Measurements from ENCODE around the gene WDR45B. TPM values are rescaled to one million over a fixed set of nuclear protein-coding genes. Genes with fewer than 3 reads are reported as not detected.

WDR45B gene
- total RNA-seq, 1 experiment from 2014 or later = 110 TPM

GRCh38 chr17:82568997-82569393 lies 79.2 kb downstream of the WDR45B start:
- H3K4me3 Mint-ChIP-seq = no peak overlapping the region
- Histone ChIP-seq H3K9me3 (ENCODE audit: control insufficient read depth, low read depth, low read length) (no peaks in the 10 kb centered on the region), H3K23ac (ENCODE audit: insufficient read length, low read depth, low read length) (no peak overlapping the region), H3K18ac (ENCODE audit: insufficient read length, low read depth, low read length) (no peak overlapping the region), H2BK20ac (ENCODE audit: low read depth, low read length, poor library complexity, severe bottlenecking) (no peak overlapping the region), H4K8ac (replicated peaks; ENCODE audit: insufficient read length, low read depth, low read length) (no peak overlapping the region), H3K27me3 (ENCODE audit: insufficient read depth, low read length) (no peaks in the 10 kb centered on the region), H3K79me1 (ENCODE audit: insufficient read depth, low read depth, low read length, poor library complexity, severe bottlenecking) (peaks cover 15% of the 10 kb centered on the region), H3K27ac (ENCODE audit: insufficient read length, low read depth, low read length) (no peak overlapping the region), H2BK12ac (ENCODE audit: insufficient read length, low read depth, low read length) (no peak overlapping the region), H4K20me1 (ENCODE audit: control insufficient read depth, insufficient read depth, insufficient read length) (no peaks in the 10 kb centered on the region), H2AK5ac (ENCODE audit: insufficient read length, low read length) (no peak overlapping the region), H4K5ac (ENCODE audit: insufficient read length, low read depth, low read length) (no peak overlapping the region), H3K4ac (ENCODE audit: low read depth, low read length) (no peak overlapping the region), H3K23me2 (ENCODE audit: insufficient read length, low read depth, low read length, poor library complexity, severe bottlenecking) (no peaks in the 10 kb centered on the region), H3K4me2 (ENCODE audit: insufficient read depth, insufficient read length, low read length) (no peak overlapping the region), H3K79me2 (ENCODE audit: insufficient read depth, low read length) (peaks cover 8% of the 10 kb centered on the region; the same call in 1 of the 2 replicates), H3K56ac (ENCODE audit: insufficient read length, low read depth, low read length) (no peak overlapping the region), H2AFZ (ENCODE audit: low read length) (no peak overlapping the region), H3K9ac (ENCODE audit: extremely low read depth, insufficient read length, low read length) (no peak overlapping the region), H2BK15ac (ENCODE audit: low read depth, low read length) (no peak overlapping the region), H3T11ph (ENCODE audit: low read length) (no peak overlapping the region), H3K4me1 (ENCODE audit: insufficient read depth, low read length) (no peaks in the 10 kb centered on the region; the same call in 1 of the 2 replicates), H4K91ac (ENCODE audit: insufficient read length, low read depth, low read length) (no peak overlapping the region), H2BK5ac (ENCODE audit: insufficient read length, low read length) (no peak overlapping the region), H3K14ac (ENCODE audit: insufficient read depth, low read length) (no peak overlapping the region), H2BK120ac (ENCODE audit: low read depth, low read length, poor library complexity, severe bottlenecking) (no peak overlapping the region)
- H3K9me3 Mint-ChIP-seq = no peaks in the 10 kb centered on the region
- peak overlapping the region in 2 of 3 experiments; percentile 29 to 52; a peak in 2 of 7 replicates for H3K27ac Mint-ChIP-seq
- peaks cover 34 to 75% (median 67%) of the 10 kb centered on the region in 3 experiments; a peak in 6 of 7 replicates for H3K36me3 Mint-ChIP-seq (ENCODE audit: insufficient read depth in 1 of 3, low read depth in 3 of 3)
- H3K27me3 Mint-ChIP-seq (ENCODE audit: low read depth) = no peaks in the 10 kb centered on the region; the same call in 1 of the 2 replicates
- WGBS (ENCODE audit: extremely low coverage, insufficient read length, low lambda C conversion rate) = no CpG with 5 or more reads among the region's 10 CpGs
- H3K4me1 Mint-ChIP-seq = peaks cover 14 to 20% of the 10 kb centered on the region in 2 experiments
- no peak for DNase-seq
- no peak for TF ChIP-seq CTCF (conservative IDR thresholded peaks at IDR 0.05)
